ENCODE results near the gene TM7SF2. TPM values are rescaled to one million over a fixed set of nuclear protein-coding genes. Genes with fewer than 3 reads are reported as not detected.

TM7SF2 gene
- polyA plus RNA-seq, 5 donors, result 18.0 to 27.0 (median 20.6) TPM

DNA sequence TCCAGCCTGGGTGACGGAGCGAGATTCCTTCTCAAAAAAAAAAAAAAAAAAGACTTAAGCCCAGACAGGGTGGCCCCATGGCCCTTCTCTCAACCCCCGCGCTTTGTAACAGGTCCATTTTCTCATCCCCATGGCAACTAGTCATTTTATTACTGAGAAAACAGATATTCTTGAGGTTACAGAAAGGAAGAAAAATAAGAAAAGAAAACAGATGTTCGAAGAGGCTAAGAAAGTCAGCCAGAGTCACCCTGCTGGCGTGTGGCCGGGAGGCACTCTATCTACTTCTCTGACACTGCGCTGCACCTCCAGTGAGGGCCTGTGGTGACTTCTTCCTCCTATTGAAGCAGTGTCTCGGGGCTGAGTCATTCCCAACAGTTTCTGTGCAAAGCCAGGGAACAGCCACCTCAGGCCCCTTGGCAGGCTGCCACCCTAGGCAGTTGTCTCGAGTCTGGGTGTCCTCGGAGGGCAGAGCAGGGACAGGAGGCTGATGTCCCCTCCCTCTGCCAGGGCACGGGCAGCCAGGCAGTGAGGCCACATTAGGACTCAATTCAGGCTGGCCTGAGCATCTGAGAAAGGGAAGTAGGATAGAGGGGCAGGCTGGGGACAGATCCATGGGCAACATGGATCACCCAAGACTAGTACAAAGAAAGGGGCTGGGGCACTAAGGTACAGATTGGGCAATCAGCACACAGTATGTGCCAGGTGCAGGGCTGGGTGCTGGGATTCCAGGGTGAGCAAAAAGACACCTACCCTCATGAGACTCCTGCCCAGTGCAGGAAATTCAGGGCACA is 39.0 kb downstream of the TM7SF2 start:
- DNase-seq, result peak; percentile 17 to 24

DNA sequence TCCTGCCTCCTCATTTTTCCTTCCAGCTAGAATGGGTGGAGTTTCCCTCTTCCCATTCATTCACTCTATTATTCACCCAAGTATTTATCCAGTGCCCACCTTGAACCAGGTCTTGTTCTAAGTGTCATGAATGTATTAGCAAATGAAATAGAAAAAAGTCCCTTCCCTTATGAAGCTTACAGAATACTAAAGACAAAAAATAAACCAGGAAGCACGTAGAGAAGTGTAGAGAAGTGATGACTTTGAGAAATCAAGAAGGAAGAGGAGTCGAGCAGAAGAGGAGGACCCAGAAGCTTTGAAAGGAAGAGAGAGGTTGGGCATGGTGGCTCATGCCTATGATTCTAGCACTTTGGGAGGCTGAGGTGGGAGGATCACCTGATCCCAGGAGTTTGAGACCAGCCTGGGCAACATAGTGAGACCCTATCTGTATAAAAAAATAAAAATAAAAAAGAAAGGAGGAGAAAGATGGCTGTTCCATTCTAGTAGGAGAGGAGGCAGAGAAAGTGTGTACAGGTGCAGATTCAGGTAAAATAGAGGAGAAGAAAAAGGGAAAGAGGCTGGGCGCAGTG is 39.7 kb downstream of the TM7SF2 start:
- DNase-seq, result no peak

GRCh38 chr11:65152122-65152521 is 40.5 kb downstream of the TM7SF2 start:
- no peak for DNase-seq

DNA sequence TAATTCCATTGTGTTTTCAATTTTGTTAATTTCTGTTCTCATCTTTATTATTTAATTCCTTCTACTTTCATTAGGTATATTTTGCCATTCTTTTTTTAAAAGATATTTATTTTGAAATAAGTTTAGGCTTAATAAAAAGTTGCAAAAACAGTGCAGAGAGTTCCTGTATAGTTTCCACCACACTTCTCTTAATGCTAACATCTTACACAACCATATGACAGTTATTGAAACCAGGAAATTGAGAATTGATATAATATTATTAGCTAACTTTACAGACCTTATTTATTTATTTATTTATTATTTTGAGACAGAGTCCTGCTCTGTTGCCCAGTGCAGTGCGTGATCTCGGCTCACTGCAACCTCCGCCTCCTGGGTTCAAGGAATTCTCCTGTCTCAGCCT is 44.6 kb downstream of the TM7SF2 start:
- DNase-seq, result no peak

GRCh38 chr11:65156926-65157325 is 45.3 kb downstream of the TM7SF2 start:
- DNase-seq, result no peak

- no peak for DNase-seq
Measured at GRCh38 chr11:65157336-65157735, 45.7 kb downstream of the TM7SF2 start.

- DNase-seq, result no peak
Measured at GRCh38 chr11:65159012-65159411, 47.3 kb downstream of the TM7SF2 start.

GRCh38 chr11:65160643-65161042 is 49.0 kb downstream of the TM7SF2 start:
- DNase-seq, result no peak

- no peak for DNase-seq
Measured at GRCh38 chr11:65163684-65164083, 52.0 kb downstream of the TM7SF2 start.

Other genes with a start within 250 kb of the TM7SF2 start
- 10 to 100 TPM; 38.4 to 65.5 (median 49.2) TPM for gene EHD1, start 233.3 kb upstream of the TM7SF2 start, polyA plus RNA-seq (ENCODE audit: insufficient read depth in 1 of 5, insufficient read length in 5 of 5, low replicate concordance in 1 of 5)
- gene ATG2A, start 194.7 kb upstream of the TM7SF2 start, polyA plus RNA-seq (ENCODE audit: insufficient read depth in 1 of 5, insufficient read length in 5 of 5, low replicate concordance in 1 of 5), result 10 to 100 TPM; 10.3 to 25.1 (median 15.9) TPM
- gene PPP2R5B, start 187.2 kb upstream of the TM7SF2 start, polyA plus RNA-seq (ENCODE audit: insufficient read depth in 1 of 5, insufficient read length in 5 of 5, low replicate concordance in 1 of 5), result 10 to 100 TPM; 10.4 to 18.2 (median 13.5) TPM
- gene GPHA2, start 176.0 kb upstream of the TM7SF2 start, polyA plus RNA-seq (ENCODE audit: insufficient read depth in 1 of 5, insufficient read length in 5 of 5, low replicate concordance in 1 of 5), result under 1 TPM in 3 of 5 donors, not detected in 2; 0.15 to 0.27 (median 0.24) TPM
- gene MAJIN, start 139.8 kb upstream of the TM7SF2 start, polyA plus RNA-seq (ENCODE audit: insufficient read depth in 1 of 5, insufficient read length in 5 of 5, low replicate concordance in 1 of 5), result not detected
- gene BATF2, start 114.9 kb upstream of the TM7SF2 start, polyA plus RNA-seq (ENCODE audit: insufficient read depth in 1 of 5, insufficient read length in 5 of 5, low replicate concordance in 1 of 5), result 1 to 10 TPM; 3.3 to 4.3 (median 3.9) TPM
- gene ARL2, start 97.7 kb upstream of the TM7SF2 start, polyA plus RNA-seq (ENCODE audit: insufficient read depth in 1 of 5, insufficient read length in 5 of 5, low replicate concordance in 1 of 5), result 10 to 100 TPM; 39.1 to 77.6 (median 48.9) TPM
- 10 to 100 TPM; 19.8 to 29.3 (median 24.4) TPM for gene SNX15, start 84.4 kb upstream of the TM7SF2 start, polyA plus RNA-seq (ENCODE audit: insufficient read depth in 1 of 5, insufficient read length in 5 of 5, low replicate concordance in 1 of 5)
- 10 to 100 TPM in 3 of 5 donors, 1 to 10 TPM in 2; 8.9 to 16.8 (median 10.4) TPM for gene SAC3D1, start 70.7 kb upstream of the TM7SF2 start, polyA plus RNA-seq (ENCODE audit: insufficient read depth in 1 of 5, insufficient read length in 5 of 5, low replicate concordance in 1 of 5)
- 10 to 100 TPM; 12.0 to 21.2 (median 16.5) TPM for gene NAALADL1, start 53.3 kb upstream of the TM7SF2 start, polyA plus RNA-seq (ENCODE audit: insufficient read depth in 1 of 5, insufficient read length in 5 of 5, low replicate concordance in 1 of 5)
- 10 to 100 TPM; 12.9 to 25.1 (median 17.9) TPM for gene CDCA5, start 27.8 kb upstream of the TM7SF2 start, polyA plus RNA-seq (ENCODE audit: insufficient read depth in 1 of 5, insufficient read length in 5 of 5, low replicate concordance in 1 of 5)
- 10 to 100 TPM; 23.5 to 35.3 (median 29.7) TPM for gene ZFPL1, start 27.6 kb upstream of the TM7SF2 start, polyA plus RNA-seq (ENCODE audit: insufficient read depth in 1 of 5, insufficient read length in 5 of 5, low replicate concordance in 1 of 5)
- gene VPS51, start 15.7 kb upstream of the TM7SF2 start, polyA plus RNA-seq (ENCODE audit: insufficient read depth in 1 of 5, insufficient read length in 5 of 5, low replicate concordance in 1 of 5), result 100 to 1,000 TPM in 2 of 5 donors, 10 to 100 TPM in 3; 84.5 to 148 (median 99.6) TPM
- 1 to 10 TPM; 3.7 to 9.9 (median 4.5) TPM for gene ZNHIT2, start 5.8 kb downstream of the TM7SF2 start, polyA plus RNA-seq (ENCODE audit: insufficient read depth in 1 of 5, insufficient read length in 5 of 5, low replicate concordance in 1 of 5)
- 1,000 to 10,000 TPM in 1 of 5 donors, 100 to 1,000 TPM in 4; 725 to 1,079 (median 855) TPM for gene FAU, start 10.3 kb downstream of the TM7SF2 start, polyA plus RNA-seq (ENCODE audit: insufficient read depth in 1 of 5, insufficient read length in 5 of 5, low replicate concordance in 1 of 5)
- gene MRPL49, start 10.4 kb downstream of the TM7SF2 start, polyA plus RNA-seq (ENCODE audit: insufficient read depth in 1 of 5, insufficient read length in 5 of 5, low replicate concordance in 1 of 5), result 10 to 100 TPM; 40.7 to 48.7 (median 43.5) TPM
- 10 to 100 TPM; 39.1 to 50.0 (median 49.1) TPM for gene SYVN1, start 22.6 kb downstream of the TM7SF2 start, polyA plus RNA-seq (ENCODE audit: insufficient read depth in 1 of 5, insufficient read length in 5 of 5, low replicate concordance in 1 of 5)
- gene SPDYC, start 58.4 kb downstream of the TM7SF2 start, polyA plus RNA-seq (ENCODE audit: insufficient read depth in 1 of 5, insufficient read length in 5 of 5, low replicate concordance in 1 of 5), result under 1 TPM in 1 of 5 donors, not detected in 4; 0.10 TPM
- 100 to 1,000 TPM in 1 of 5 donors, 10 to 100 TPM in 4; 60.7 to 100 (median 86.2) TPM for gene CAPN1, start 70.1 kb downstream of the TM7SF2 start, polyA plus RNA-seq (ENCODE audit: insufficient read depth in 1 of 5, insufficient read length in 5 of 5, low replicate concordance in 1 of 5)
- gene POLA2, start 150.1 kb downstream of the TM7SF2 start, polyA plus RNA-seq (ENCODE audit: insufficient read depth in 1 of 5, insufficient read length in 5 of 5, low replicate concordance in 1 of 5), result 10 to 100 TPM; 18.5 to 29.2 (median 27.0) TPM
- gene CDC42EP2, start 203.0 kb downstream of the TM7SF2 start, polyA plus RNA-seq (ENCODE audit: insufficient read depth in 1 of 5, insufficient read length in 5 of 5, low replicate concordance in 1 of 5), result 10 to 100 TPM in 2 of 5 donors, 1 to 10 TPM in 3; 1.9 to 13.9 (median 8.4) TPM
- 10 to 100 TPM; 75.8 to 100.0 (median 84.9) TPM for gene DPF2, start 222.0 kb downstream of the TM7SF2 start, polyA plus RNA-seq (ENCODE audit: insufficient read depth in 1 of 5, insufficient read length in 5 of 5, low replicate concordance in 1 of 5)
- gene TIGD3, start 242.9 kb downstream of the TM7SF2 start, polyA plus RNA-seq (ENCODE audit: insufficient read depth in 1 of 5, insufficient read length in 5 of 5, low replicate concordance in 1 of 5), result under 1 TPM; 0.10 to 0.28 (median 0.21) TPM